ENCODE measurements around the gene AURKAIP1. TPM values are rescaled to one million over a fixed set of nuclear protein-coding genes. Genes with fewer than 3 reads are reported as not detected.
A peak's percentile ranks its signal among the peaks of the same experiment; 100 is the strongest.

The AURKAIP1 gene
- 100 to 1,000 TPM in 7 of 8 experiments, 10 to 100 TPM in 1; 85.0 to 210 (median 152) TPM for total RNA-seq

GRCh38 chr1:1374929-1375662 lies at the start of gene AURKAIP1:
AURKAIP1 (minus strand) TSS chr1:1375207; CDS start chr1:1374756, 451 bp downstream.
- in situ Hi-C loops (cut with MboI; ENCODE audit: low pct_unique_long_range_greater_than_20kb in 2 of 9, low sequenced_read_pairs in 9 of 9, unreplicated experiment in 9 of 9) = no loop called here
- Histone ChIP-seq H3K4me1 (replicated peaks in 1 of 2) (peaks cover 26 to 29% of the 10 kb centered on the region in 2 donors), H3K27ac (peak within 1 kb of the TSS; percentile 97 to 99), H3K4me3 (peak within 1 kb of the TSS; percentile 72 to 97 (median 80))
- 0 to 10% (median 1%) methylated on average over 2 to 48 of the region's 85 CpGs; no CpG with 5 or more reads in 4 of the 10 experiments for WGBS, 10 experiments
- ATAC-seq (replicated peaks in 6 of 8) = peak; percentile 85 to 96 (median 92)

GRCh38 chr1:1424707-1425106 lies 49.7 kb upstream of the AURKAIP1 start:
- Histone ChIP-seq H3K4me3 (no peak overlapping the region), H3K27ac (no peak overlapping the region), H3K4me1 (replicated peaks in 1 of 2) (peaks cover 30 to 34% of the 10 kb centered on the region in 2 donors)
- no peak for ATAC-seq (replicated peaks in 6 of 8)
- 82 to 100% (median 93%) methylated on average over 2 to 14 of the region's 15 CpGs; no CpG with 5 or more reads in 2 of the 10 experiments for WGBS, 10 experiments
- in situ Hi-C loops (cut with MboI; ENCODE audit: low pct_unique_long_range_greater_than_20kb in 2 of 9, low sequenced_read_pairs in 9 of 9, unreplicated experiment in 9 of 9) = no loop called here

DNA sequence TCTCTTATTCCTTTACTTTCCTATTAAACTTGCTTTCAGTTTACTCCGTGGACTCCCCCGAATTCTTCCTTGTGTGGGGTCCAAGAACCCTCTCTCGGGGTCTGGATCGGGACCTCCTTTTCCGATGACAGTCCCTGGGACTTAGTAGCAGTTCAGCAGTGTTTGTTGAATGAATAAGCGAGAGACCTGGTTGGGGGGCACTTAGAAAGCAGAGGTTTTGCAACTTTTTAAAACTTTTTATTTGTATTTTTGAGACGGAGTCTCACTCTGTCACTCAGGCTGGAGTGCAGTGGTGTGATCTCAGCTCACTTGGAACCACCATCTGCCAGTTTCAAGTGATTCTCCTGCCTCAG lies 48.2 kb upstream of the AURKAIP1 start:
- Histone ChIP-seq H3K4me3 (no peak overlapping the region), H3K27ac (no peak overlapping the region), H3K4me1 (replicated peaks in 1 of 2) (peaks cover 38 to 42% of the 10 kb centered on the region in 2 donors)
- no peak for ATAC-seq (replicated peaks in 6 of 8)
- in situ Hi-C loops (cut with MboI; ENCODE audit: low pct_unique_long_range_greater_than_20kb in 2 of 9, low sequenced_read_pairs in 9 of 9, unreplicated experiment in 9 of 9) = no loop called here
- WGBS, 10 experiments = 76 to 100% (median 91%) methylated on average over 1 to 7 of the region's 7 CpGs; no CpG with 5 or more reads in 2 of the 10 experiments

- WGBS, 10 experiments = 0 to 95% (median 78%) methylated on average over 1 to 23 of the region's 29 CpGs; no CpG with 5 or more reads in 1 of the 10 experiments
- no peak overlapping the region for H3K27ac ChIP-seq
- in situ Hi-C loops (cut with MboI; ENCODE audit: low pct_unique_long_range_greater_than_20kb in 2 of 9, low sequenced_read_pairs in 9 of 9, unreplicated experiment in 9 of 9) = no loop called here
- peaks cover 44 to 48% of the 10 kb centered on the region in 2 donors for H3K4me1 ChIP-seq (replicated peaks in 1 of 2)
- ATAC-seq (replicated peaks in 6 of 8) = peak in 3 of 8 experiments; percentile 18 to 69 (median 35)
- no peak overlapping the region for H3K4me3 ChIP-seq
Observed at GRCh38 chr1:1422465-1423244, 47.6 kb upstream of the AURKAIP1 start.

- 92% methylated on average over 2 of the region's 7 CpGs; no CpG with 5 or more reads in 9 of the 10 experiments for WGBS, 10 experiments
- Histone ChIP-seq H3K4me1 (replicated peaks in 1 of 2) (peaks cover 47 to 53% of the 10 kb centered on the region in 2 donors), H3K27ac (no peak overlapping the region), H3K4me3 (no peak overlapping the region)
- in situ Hi-C loops (cut with MboI; ENCODE audit: low pct_unique_long_range_greater_than_20kb in 2 of 9, low sequenced_read_pairs in 9 of 9, unreplicated experiment in 9 of 9) = no loop called here
- no peak for ATAC-seq (replicated peaks in 6 of 8)
Observed at GRCh38 chr1:1421907-1422464, 47.0 kb upstream of the AURKAIP1 start.

GRCh38 chr1:1421147-1421906 lies 46.3 kb upstream of the AURKAIP1 start, which contains the start of gene ANKRD65:
ANKRD65 (minus strand) TSS chr1:1421276; CDS start chr1:1421005, 271 bp downstream.
- H3K4me3 ChIP-seq = no peak within 1 kb of the TSS
- H3K4me1 ChIP-seq (replicated peaks in 1 of 2) = peaks cover 42 to 46% of the 10 kb centered on the region in 2 donors
- 50 to 84% (median 66%) methylated on average over 1 to 6 of the region's 18 CpGs; no CpG with 5 or more reads in 6 of the 10 experiments for WGBS, 10 experiments
- peak in 5 of 8 experiments; percentile 40 to 74 (median 58) for ATAC-seq (replicated peaks in 6 of 8)
- in situ Hi-C loops (cut with MboI; ENCODE audit: low pct_unique_long_range_greater_than_20kb in 2 of 9, low sequenced_read_pairs in 9 of 9, unreplicated experiment in 9 of 9) = no loop called here
- peak within 1 kb of the TSS in 1 of 2 donors; percentile 21 for H3K27ac ChIP-seq

GRCh38 chr1:1420654-1421141 lies 45.7 kb upstream of the AURKAIP1 start:
- Histone ChIP-seq H3K4me1 (replicated peaks in 1 of 2) (peaks cover 36 to 40% of the 10 kb centered on the region in 2 donors), H3K27ac (peak overlapping the region in 1 of 2 donors; percentile 21), H3K4me3 (no peak overlapping the region)
- in situ Hi-C loops (cut with MboI; ENCODE audit: low pct_unique_long_range_greater_than_20kb in 2 of 9, low sequenced_read_pairs in 9 of 9, unreplicated experiment in 9 of 9) = no loop called here
- 100% methylated on average over 1 of the region's 12 CpGs; no CpG with 5 or more reads in 9 of the 10 experiments for WGBS, 10 experiments
- peak in 5 of 8 experiments; percentile 1 to 14 (median 5) for ATAC-seq (replicated peaks in 6 of 8)

DNA sequence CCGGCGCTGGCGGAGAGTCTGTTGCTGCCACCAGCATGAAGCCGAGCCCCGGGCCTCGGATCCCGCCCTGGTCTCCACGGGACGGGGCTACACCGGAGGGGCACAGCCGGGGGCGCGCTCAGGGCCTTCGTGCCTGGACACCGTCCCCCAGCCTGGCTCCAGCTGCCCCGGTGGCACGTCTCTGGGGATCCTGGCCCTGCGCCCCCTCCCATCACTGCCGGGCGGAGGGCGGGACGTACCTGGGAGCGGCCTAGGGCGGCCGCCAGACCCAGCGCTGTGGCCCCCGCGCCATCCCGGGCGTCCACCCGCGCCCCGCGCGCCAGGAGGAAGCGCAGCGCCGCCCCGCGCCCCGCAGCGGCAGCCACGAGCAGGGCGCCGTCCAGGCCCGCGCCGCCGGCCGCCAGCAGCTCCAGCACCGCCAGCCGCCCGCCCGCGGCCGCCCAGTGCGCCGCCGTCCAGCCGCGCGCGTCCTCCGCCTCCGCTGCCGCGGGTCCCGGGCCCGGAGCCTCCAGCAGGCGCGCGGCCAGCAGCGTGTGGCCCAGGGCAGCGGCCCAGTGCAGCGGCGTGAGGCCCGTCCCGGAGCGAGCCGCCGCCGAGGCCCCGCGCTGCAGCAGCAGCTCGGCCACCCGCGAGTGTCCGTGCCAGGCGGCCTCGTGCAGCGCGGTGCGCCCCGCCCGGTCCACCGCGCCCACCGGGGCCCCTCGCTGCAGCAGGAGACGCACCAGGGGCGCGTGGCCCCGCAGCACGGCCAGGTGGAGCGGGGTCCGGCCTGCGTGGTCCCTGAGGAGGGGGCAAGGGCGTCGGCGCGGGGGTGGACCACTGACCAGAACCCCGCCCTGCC lies 45.0 kb upstream of the AURKAIP1 start:
- ATAC-seq (replicated peaks in 6 of 8) = peak in 6 of 8 experiments; percentile 12 to 90 (median 51)
- Histone ChIP-seq H3K4me1 (replicated peaks in 1 of 2) (peaks cover 32 to 37% of the 10 kb centered on the region in 2 donors), H3K27ac (no peak overlapping the region), H3K4me3 (no peak overlapping the region)
- WGBS, 10 experiments = 70 to 100% methylated on average over 1 to 2 of the region's 112 CpGs; no CpG with 5 or more reads in 8 of the 10 experiments
- in situ Hi-C loops (cut with MboI; ENCODE audit: low pct_unique_long_range_greater_than_20kb in 2 of 9, low sequenced_read_pairs in 9 of 9, unreplicated experiment in 9 of 9) = no loop called here

GRCh38 chr1:1419363-1419812 lies 44.4 kb upstream of the AURKAIP1 start:
- no peak overlapping the region for H3K4me3 ChIP-seq
- WGBS, 10 experiments = 69 to 94% (median 88%) methylated on average over 1 to 8 of the region's 21 CpGs; no CpG with 5 or more reads in 5 of the 10 experiments
- in situ Hi-C loops (cut with MboI; ENCODE audit: low pct_unique_long_range_greater_than_20kb in 2 of 9, low sequenced_read_pairs in 9 of 9, unreplicated experiment in 9 of 9) = no loop called here
- H3K4me1 ChIP-seq (replicated peaks in 1 of 2) = peaks cover 32 to 37% of the 10 kb centered on the region in 2 donors
- H3K27ac ChIP-seq = no peak overlapping the region
- peak in 1 of 8 experiments; percentile 1 for ATAC-seq (replicated peaks in 6 of 8)

GRCh38 chr1:1418464-1419362 lies 43.7 kb upstream of the AURKAIP1 start:
- Histone ChIP-seq H3K27ac (peak overlapping the region in 1 of 2 donors; percentile 42), H3K4me3 (no peak overlapping the region), H3K4me1 (replicated peaks in 1 of 2) (peaks cover 32 to 37% of the 10 kb centered on the region in 2 donors)
- WGBS, 10 experiments = 58 to 93% (median 80%) methylated on average over 2 to 20 of the region's 26 CpGs; no CpG with 5 or more reads in 1 of the 10 experiments
- peak in 3 of 8 experiments; percentile 7 to 11 (median 10) for ATAC-seq (replicated peaks in 6 of 8)
- in situ Hi-C loops (cut with MboI; ENCODE audit: low pct_unique_long_range_greater_than_20kb in 2 of 9, low sequenced_read_pairs in 9 of 9, unreplicated experiment in 9 of 9) = no loop called here

Data from motor neuron (in vitro differentiated cells).